BLaER1 treated with 17β-estradiol and CSF1 and Interleukin-3, amounts not matched to agents 10 nM and 100 nM (cell line): ENCODE measurements around the gene NPY5R.

Source experiments
- H3K27ac ChIP-seq, 11 experiments: shearing (Covaris generic); formaldehyde crosslinking; 2 replicates each; pipeline ENCODE4 v1.8.1; 2022
- H3K27me3 ChIP-seq, 11 experiments: shearing (Covaris generic); formaldehyde crosslinking; 2 replicates each; pipeline ENCODE4 v1.8.1; 2022
- H3K36me3 ChIP-seq, 11 experiments: shearing (Covaris generic); formaldehyde crosslinking; 2 replicates each; pipeline ENCODE4 v1.8.1; 2022
- H3K4me1 ChIP-seq, 10 experiments: shearing (Covaris generic); formaldehyde crosslinking; 2 replicates each; pipeline ENCODE4 v1.8.1; 2022
- H3K4me2 ChIP-seq, 11 experiments: shearing (Covaris generic); formaldehyde crosslinking; 2 replicates each; pipeline ENCODE4 v1.8.1; 2022
- H3K4me3 ChIP-seq, 10 experiments: shearing (Covaris generic); formaldehyde crosslinking; 2 replicates each; pipeline ENCODE4 v1.8.1; 2022
- H3K9ac ChIP-seq, 11 experiments: shearing (Covaris generic); formaldehyde crosslinking; 2 replicates each; pipeline ENCODE4 v1.8.1; 2022
- H3K9me3 ChIP-seq, 11 experiments: shearing (Covaris generic); formaldehyde crosslinking; replicated peaks in 1 of 11; 2 replicates each; pipeline ENCODE4 v1.8.1; 2022
- H4K20me1 ChIP-seq, 11 experiments: shearing (Covaris generic); formaldehyde crosslinking; 2 replicates each; pipeline ENCODE4 v1.8.1; 2022
- Cebpa-rat ChIP-seq, 11 experiments: shearing (Covaris generic); IDR thresholded peaks; 2 replicates each; pipeline ENCODE4 v1.8.1; 2022

Gene NPY5R

GRCh38 chr4:163343604-163344146 lies at the start of gene NPY5R:
NPY5R (plus strand) TSS chr4:163343892; CDS start chr4:163350274, 6,382 bp downstream.
- no peaks in the 10 kb centered on the region for H3K27me3 ChIP-seq
- no peaks in the 10 kb centered on the region for H3K36me3 ChIP-seq
- H3K4me2 ChIP-seq: no peak within 1 kb of the TSS
- H3K4me3 ChIP-seq: no peak within 1 kb of the TSS
- no peaks in the 10 kb centered on the region for H4K20me1 ChIP-seq
- TF ChIP-seq Cebpa-rat (IDR thresholded peaks at IDR 0.05): no peak
- H3K9me3 ChIP-seq: peaks cover 12 to 18% (median 13%) of the 10 kb centered on the region in 11 experiments
- H3K27ac ChIP-seq: no peak within 1 kb of the TSS
- H3K4me1 ChIP-seq: no peaks in the 10 kb centered on the region
- H3K9ac ChIP-seq: no peak within 1 kb of the TSS

- Histone ChIP-seq H3K4me3 (no peak overlapping the region), H3K9me3 (no peaks in the 10 kb centered on the region), H4K20me1 (no peaks in the 10 kb centered on the region), H3K4me1 (no peaks in the 10 kb centered on the region), H3K36me3 (no peaks in the 10 kb centered on the region), H3K4me2 (no peak overlapping the region), H3K9ac (no peak overlapping the region), H3K27ac (no peak overlapping the region), H3K27me3 (no peaks in the 10 kb centered on the region)
- TF ChIP-seq Cebpa-rat (IDR thresholded peaks at IDR 0.05): no peak
These were observed 48.6 kb upstream of the NPY5R start for GRCh38 chr4:163295138-163295537.

- Histone ChIP-seq H3K27ac (no peak overlapping the region), H3K4me1 (no peaks in the 10 kb centered on the region), H3K27me3 (no peaks in the 10 kb centered on the region), H3K9me3 (no peaks in the 10 kb centered on the region), H3K9ac (no peak overlapping the region), H3K4me2 (no peak overlapping the region), H3K4me3 (no peak overlapping the region), H3K36me3 (no peaks in the 10 kb centered on the region), H4K20me1 (no peaks in the 10 kb centered on the region)
- TF ChIP-seq Cebpa-rat (IDR thresholded peaks at IDR 0.05): no peak
These were observed 43.2 kb upstream of the NPY5R start for GRCh38 chr4:163300445-163300844.

GRCh38 chr4:163303069-163303468 lies 40.6 kb upstream of the NPY5R start:
- H3K27ac ChIP-seq: no peak overlapping the region
- H3K4me1 ChIP-seq: no peaks in the 10 kb centered on the region
- no peaks in the 10 kb centered on the region for H3K36me3 ChIP-seq
- no peak overlapping the region for H3K4me3 ChIP-seq
- no peak overlapping the region for H3K9ac ChIP-seq
- no peaks in the 10 kb centered on the region for H3K27me3 ChIP-seq
- no peaks in the 10 kb centered on the region for H3K9me3 ChIP-seq
- H3K4me2 ChIP-seq: no peak overlapping the region
- H4K20me1 ChIP-seq: no peaks in the 10 kb centered on the region
- no peak for TF ChIP-seq Cebpa-rat (IDR thresholded peaks at IDR 0.05)

GRCh38 chr4:163309466-163309865 lies 34.2 kb upstream of the NPY5R start:
- H3K27ac ChIP-seq: no peak overlapping the region
- H3K9ac ChIP-seq: no peak overlapping the region
- no peaks in the 10 kb centered on the region for H4K20me1 ChIP-seq
- no peaks in the 10 kb centered on the region for H3K36me3 ChIP-seq
- no peaks in the 10 kb centered on the region for H3K9me3 ChIP-seq
- no peak overlapping the region for H3K4me3 ChIP-seq
- H3K4me1 ChIP-seq: no peaks in the 10 kb centered on the region
- no peaks in the 10 kb centered on the region for H3K27me3 ChIP-seq
- no peak for TF ChIP-seq Cebpa-rat (IDR thresholded peaks at IDR 0.05)
- H3K4me2 ChIP-seq: no peak overlapping the region

- Histone ChIP-seq H3K4me1 (no peaks in the 10 kb centered on the region), H3K4me3 (no peak overlapping the region), H3K9ac (no peak overlapping the region), H3K4me2 (no peak overlapping the region), H3K9me3 (peaks cover 16 to 28% (median 23%) of the 10 kb centered on the region in 11 experiments), H3K36me3 (no peaks in the 10 kb centered on the region), H3K27ac (no peak overlapping the region), H3K27me3 (no peaks in the 10 kb centered on the region), H4K20me1 (no peaks in the 10 kb centered on the region)
- TF ChIP-seq Cebpa-rat (IDR thresholded peaks at IDR 0.05): no peak
These were observed 26.6 kb upstream of the NPY5R start for GRCh38 chr4:163317110-163317509.

GRCh38 chr4:163330916-163331628 lies 12.6 kb upstream of the NPY5R start:
- Histone ChIP-seq H3K4me2 (no peak overlapping the region), H3K4me1 (no peaks in the 10 kb centered on the region), H3K36me3 (no peaks in the 10 kb centered on the region; a peak in 1 of 22 replicates), H3K4me3 (no peak overlapping the region), H3K27me3 (no peaks in the 10 kb centered on the region), H3K27ac (no peak overlapping the region), H4K20me1 (no peaks in the 10 kb centered on the region; a peak in 1 of 22 replicates), H3K9ac (no peak overlapping the region), H3K9me3 (peaks cover 14 to 22% (median 19%) of the 10 kb centered on the region in 11 experiments)
- TF ChIP-seq Cebpa-rat (IDR thresholded peaks at IDR 0.05): peak in 2 of 11 experiments; percentile 9 to 66; a peak in 1 of 22 replicates

GRCh38 chr4:163331629-163332376 lies 11.9 kb upstream of the NPY5R start:
- H3K4me1 ChIP-seq: no peaks in the 10 kb centered on the region
- H4K20me1 ChIP-seq: no peaks in the 10 kb centered on the region; a peak in 1 of 22 replicates
- H3K9ac ChIP-seq: no peak overlapping the region
- no peak overlapping the region for H3K27ac ChIP-seq
- H3K4me3 ChIP-seq: 0 out of 20 replicates have a peak overlapping the region, but pooled peaks of 2 of the 10 experiments have one; percentile 37 to 49
- H3K4me2 ChIP-seq: peak overlapping the region in 3 of 11 experiments; percentile 61 to 67 (median 63); a peak in 3 of 22 replicates
- H3K9me3 ChIP-seq: peaks cover 14 to 22% (median 19%) of the 10 kb centered on the region in 11 experiments
- TF ChIP-seq Cebpa-rat (IDR thresholded peaks at IDR 0.05): no peak
- H3K36me3 ChIP-seq: no peaks in the 10 kb centered on the region; a peak in 1 of 22 replicates
- H3K27me3 ChIP-seq: no peaks in the 10 kb centered on the region
